Activated CD4-positive, alpha-beta T cell treated with anti-CD3 and anti-CD28 coated beads for 48 hours (primary cell): Measurements from ENCODE around the gene AUP1.
A peak's percentile ranks its signal among the peaks of the same experiment; 100 is the strongest.
"Not testable (repeated sequence)": the region's sequence is repeated elsewhere in the genome, so short reads cannot be mapped to it uniquely, and the experiment has no call there.

ENCODE experiments used
- DNase-seq: peaks from one replicate; pipeline ENCODE4 v3.0.0-alpha.2; 2020

The AUP1 gene

DNA sequence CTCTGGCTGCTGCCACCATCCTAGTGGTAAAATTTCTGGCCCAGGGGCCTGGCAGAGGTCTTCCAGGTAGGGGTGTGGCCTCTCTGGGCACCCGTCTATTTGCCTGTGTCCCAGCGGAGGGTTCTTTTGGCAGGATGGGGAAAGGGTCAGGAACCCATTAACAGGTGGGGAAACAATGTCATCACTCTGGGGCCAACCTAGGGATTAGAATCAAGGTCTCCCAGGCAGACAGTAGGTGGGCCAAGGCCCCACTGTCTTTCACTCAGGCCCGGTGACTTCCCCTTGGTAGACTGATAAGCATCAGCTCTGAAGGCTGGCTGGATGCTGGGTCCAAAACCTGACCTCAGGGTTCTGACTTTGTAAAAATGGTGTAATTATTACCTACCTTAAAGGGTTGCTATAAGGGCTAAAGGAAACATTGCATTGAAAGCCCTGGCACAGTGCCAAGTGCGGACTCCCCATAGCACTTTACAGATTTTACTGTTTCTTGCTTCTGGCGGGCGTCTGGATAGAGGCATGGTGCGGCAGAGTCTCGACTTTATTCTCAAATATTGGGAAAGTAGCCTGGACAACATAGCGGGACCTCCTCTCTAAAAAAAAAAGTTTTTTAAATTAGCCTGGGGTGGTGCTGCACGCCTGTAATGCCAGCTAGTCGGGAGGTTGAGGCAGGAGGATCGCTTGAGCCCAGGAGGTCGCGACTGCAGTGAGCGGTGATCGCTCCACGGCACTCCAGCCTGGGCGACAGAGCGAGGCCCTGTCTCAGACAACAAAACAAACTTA lies 32.3 kb downstream of the AUP1 start:
- DNase-seq = no peak

DNA sequence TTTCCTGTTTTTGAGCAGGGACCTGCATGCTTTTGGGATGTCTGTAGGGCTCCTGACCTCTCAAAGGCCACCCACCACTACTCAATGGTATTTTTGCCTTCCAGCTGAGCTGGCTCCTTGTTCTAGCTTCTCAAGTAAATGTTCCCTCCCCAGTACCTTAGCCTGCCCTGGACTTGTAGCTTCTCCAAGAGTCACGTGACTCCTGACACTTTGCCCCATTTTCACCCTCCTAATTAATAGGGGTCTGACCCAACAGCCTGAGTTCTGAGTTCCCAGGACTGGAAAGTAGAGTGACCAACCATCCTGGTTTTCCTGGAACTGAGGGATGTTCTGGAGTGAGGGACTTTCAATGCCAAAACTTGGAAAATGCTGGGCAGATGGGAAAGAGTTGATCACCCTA lies 34.1 kb downstream of the AUP1 start:
- no peak for DNase-seq

DNA sequence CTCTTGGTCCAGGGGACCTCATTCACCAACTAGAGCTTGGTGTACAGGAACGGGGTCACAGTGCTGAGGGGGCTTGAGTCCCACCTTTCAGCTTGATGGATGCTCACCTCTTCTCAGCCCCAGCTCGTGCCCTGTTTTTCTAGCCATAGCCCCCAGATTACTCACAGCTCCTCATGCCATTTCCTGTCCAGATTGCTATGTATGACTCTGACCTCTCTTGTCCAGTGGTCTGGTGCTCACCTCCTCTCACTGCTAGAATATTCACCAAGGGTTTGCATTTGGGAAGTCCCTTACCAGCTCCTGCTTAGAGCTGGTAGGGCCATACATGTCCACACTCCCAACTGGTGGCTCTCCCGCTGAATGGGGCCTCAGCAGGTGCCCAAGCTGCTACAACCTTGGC lies 36.0 kb downstream of the AUP1 start:
- DNase-seq = no peak

DNA sequence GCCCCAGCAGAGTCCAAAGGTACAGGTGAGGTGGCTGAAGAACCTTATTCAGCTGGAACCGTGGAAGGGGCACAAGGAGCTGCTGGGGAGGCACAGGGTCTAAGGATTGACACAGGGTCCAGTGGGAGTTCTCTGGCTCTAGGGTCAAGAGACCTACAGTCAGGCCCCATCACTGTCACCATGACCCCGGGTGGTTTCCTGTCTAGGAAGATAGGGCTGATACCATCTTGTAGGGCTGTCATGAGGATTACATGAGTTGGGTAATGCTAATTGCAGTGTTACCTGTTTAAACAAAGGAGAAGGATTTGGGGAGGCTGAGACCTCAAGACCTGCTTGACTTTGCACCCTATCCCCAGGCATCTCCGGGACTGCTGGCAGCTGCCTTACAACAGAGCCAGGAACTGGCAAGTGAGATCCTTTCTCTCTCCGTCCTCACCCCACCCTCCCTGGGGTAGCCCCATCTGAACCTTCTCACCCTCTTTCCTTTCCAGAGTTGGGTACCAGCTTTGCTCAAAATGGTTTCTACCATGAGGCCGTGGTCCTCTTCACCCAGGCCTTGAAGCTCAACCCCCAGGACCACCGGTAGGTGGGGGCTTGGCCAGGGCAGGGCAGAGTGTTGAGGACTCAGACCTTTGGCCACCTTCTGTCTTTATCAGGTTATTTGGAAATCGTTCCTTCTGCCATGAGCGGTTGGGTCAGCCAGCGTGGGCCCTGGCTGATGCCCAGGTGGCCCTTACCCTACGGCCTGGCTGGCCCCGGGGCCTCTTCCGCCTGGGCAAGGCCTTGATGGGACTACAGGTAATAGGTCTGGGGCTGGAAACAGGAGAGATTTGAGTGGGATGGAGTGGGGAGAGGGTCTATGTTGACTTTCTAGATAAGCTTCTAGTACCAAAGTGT lies 37.6 kb downstream of the AUP1 start:
- DNase-seq = no peak

DNA sequence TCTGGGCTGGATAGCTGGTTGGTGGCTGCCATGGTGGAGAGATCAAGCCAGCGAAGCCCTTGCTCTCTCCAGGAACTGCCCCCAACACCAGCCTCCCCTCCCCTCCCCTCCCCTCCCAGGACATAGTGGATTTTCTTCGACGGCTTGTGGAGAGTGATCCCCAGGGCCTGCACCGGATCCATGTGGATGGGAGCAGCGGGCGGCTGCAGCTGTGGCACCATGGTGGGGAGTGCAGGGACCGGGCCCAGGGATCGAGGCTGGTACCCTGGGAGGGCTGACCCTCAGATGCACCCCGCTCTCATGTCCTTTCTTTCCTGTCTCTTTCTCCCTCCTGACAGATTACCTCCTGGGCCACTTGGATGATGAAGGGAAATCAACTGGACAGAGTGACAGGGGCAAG lies 39.6 kb downstream of the AUP1 start:
- no peak for DNase-seq

DNA sequence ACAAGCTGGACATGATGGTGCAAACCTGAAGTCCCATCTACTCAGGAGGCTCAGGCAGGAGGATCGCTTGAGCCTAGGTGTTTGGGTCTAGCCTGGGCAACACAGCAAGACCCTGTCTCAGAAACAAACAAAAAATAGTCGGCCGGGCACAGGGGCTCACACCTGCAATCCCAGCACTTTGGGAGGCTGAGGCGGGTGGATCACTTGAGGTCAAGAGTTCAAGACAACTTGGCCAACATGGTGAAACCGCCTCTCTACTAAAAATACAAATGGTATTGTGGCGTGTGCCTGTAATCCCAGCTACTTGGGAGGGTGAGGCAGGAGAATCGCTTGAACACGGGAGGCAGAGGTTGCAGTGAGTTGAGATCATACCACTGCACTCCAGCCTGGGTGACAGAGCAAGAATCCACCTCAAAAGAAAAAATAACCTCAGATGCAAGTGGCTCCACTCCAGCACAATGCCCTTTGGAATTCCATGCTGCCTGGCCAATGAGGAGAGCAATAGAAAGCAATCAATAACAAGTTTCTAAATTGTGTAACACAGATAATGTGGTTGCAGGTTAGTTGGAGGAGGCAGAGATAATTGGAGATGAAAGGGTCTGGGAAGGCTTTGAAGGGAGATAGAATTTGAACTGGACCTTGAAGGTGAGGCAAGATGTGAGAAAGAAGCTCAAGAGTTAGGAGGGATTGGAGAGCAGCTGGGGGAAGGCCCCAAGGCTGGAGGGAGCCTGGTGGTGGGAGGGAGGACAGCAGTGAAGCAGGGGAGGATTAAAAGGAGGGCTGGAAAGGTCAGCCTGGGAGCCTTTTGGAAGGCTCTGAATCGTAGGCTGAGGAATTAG lies 40.6 kb downstream of the AUP1 start:
- DNase-seq = no peak

DNA sequence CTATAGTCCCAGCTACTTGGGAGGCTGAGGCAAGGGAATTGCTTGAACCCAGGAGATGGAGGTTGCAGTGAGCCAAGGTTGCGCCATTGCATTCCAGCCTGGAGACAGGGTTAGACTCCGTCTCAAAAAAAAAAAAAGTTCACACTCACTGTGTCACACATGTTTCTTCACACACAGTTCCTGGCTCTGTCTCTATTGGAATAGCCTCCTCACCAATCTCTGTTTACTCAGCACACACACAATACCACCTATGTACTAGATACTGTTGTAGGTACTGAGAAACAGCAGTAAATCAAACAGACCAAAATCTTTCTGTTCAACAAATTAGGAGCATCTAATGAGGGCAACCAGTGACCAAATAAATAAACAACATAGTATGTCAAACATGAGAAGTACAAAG lies 43.4 kb downstream of the AUP1 start:
- DNase-seq = no peak

DNA sequence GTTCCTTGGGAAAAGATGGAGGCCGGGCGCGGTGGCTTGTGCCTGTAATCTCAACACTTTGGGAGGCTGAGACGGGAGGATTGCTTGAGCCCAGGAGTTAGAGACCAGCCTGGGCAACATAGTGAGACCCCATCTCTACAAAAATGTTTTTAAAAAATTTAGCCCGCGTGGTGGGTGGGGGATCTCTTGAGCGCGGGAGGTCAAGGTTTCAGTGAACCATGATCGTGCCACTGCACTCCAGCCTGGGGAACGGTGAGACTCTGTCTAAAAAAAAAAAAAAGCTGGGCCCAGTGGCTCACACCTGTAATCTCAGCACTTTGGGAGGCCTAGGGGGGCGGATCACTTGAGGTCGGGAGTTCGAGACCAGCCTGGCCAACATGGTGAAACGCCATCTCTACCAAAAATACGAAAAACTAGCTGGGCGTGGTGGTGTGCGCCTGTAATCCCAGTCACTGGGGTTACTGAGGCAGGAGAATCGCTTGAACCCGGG lies 45.8 kb downstream of the AUP1 start:
- DNase-seq = not testable (repeated sequence)

DNA sequence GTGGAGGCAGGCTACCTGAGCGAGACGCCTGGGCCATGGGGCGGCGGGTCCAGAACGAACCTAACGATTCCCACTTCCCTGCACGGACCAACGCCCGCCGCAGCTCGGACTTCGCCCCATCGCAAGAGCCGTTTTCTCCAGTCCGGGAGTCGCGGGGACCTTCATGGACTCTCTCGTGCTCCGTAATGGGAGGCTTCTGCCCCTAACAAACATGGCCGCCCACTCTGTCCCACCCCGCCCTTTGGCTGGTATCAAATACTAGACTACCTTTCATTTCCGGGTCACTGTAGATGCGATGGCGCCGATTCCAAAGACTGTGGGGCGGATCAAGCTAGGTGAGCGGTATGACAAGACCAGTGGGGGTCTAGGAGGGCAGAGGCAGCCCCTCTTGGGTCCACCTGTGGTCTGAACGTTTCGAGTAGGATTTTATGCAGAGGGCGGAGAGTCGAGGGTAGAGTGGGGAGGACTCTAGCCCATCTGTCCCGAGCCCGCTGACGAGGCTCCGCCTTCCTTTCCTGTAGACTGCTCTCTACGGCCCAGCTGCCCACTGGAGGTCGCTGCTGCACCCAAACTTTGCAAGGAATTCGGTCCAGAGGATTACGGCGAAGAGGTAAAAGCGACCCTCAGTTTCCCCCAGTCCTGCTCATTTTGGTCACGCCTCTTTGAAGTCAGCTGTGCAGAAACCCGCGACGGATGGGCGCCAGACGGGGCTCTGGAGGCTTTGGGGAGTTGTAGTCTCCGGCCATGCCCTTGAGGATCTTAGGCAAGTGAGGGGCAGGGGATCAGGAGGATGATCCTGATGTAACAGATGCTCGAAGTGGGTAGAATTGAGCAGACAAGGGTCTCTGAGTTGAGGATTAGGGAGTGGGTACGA lies 46.5 kb downstream of the AUP1 start, which contains the start of the genes CCDC142 and TTC31:
Gene CCDC142, minus strand, starts transcription at position 198 of the 874 bp plus-strand sequence. Its CDS starts 161 bp downstream, at position 37.
Gene TTC31, plus strand, starts transcription at position 281 of the 874 bp plus-strand sequence. Its CDS starts 15 bp downstream, at position 296.
- DNase-seq = peak; percentile 95

DNA sequence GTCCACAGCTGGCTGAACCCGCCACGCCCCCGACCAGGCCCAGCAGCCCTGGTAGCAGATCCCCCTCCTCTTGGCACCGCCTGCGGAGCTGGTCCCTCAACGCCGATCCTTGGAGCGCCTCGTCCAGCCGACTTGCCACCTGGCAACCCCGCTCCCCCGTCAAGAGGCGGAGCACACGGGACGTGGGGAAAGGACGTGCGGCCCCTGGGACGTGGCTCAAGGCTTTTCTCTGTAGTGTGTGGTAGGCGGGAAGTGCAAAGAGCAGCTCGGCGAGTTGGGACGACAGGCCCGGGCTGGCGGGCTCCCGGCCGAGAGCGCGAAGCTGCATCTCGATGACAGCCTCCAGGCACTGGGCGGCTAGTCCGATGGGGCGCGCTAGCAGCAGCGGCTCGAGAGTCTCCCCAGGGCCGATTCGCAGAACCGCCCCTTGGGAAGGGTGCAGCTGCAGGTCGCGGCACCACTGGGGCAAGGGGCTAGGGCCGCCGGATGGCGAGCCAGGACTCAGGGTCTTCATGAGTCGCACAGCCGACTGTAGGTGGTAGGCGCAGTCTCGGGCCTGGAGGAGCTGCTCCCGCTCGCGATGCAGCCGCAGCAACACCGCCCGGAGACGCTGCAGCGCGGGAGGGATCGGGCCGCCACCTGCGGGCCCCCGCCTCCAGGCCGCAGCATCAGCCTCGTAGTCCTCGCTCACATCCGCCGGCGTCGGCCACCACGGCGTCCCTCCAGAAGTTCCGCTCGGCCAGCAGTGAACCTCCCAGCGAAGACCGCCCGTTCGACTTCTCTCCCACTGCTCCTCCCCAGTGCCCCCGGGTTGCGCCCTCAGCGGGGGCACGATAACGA lies 47.3 kb downstream of the AUP1 start:
- peak; percentile 70 for DNase-seq

DNA sequence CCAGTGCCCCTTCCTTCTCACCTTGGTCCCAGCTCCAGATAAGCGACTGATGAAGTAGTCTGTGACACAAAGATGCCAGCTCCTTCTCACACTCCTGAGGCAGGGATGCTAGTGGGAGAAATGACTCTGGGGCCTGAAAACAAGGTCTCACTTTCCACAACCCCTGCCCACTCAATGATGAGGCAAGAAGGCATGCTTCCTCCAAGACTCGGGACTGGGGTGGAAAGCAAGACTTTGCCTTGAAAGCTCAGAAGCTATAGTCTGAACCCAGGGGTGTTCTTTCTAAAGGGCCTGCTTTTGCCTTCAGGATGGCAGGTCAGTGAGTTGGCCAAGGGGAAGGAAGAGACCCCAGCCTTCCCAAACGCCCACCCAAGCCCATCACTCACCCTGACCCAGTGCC lies 48.1 kb downstream of the AUP1 start:
- DNase-seq = no peak
